Left colon (tissue), 2 donors: ENCODE measurements around the gene UBE2L3. TPM values are rescaled to one million over a fixed set of nuclear protein-coding genes. Genes with fewer than 3 reads are reported as not detected.
"Not testable (repeated sequence)": the region's sequence is repeated elsewhere in the genome, so short reads cannot be mapped to it uniquely, and the experiment has no call there.

Source experiments
- ATAC-seq: fragments of 200-7000 bp; cut with Tn5 transposase; one replicate; pipeline ENCODE4 v1.9.1; 2020; ENCODE audit warnings: mild to moderate bottlenecking, moderate library complexity
- DNase-seq, 2 donors: peaks; one replicate each; pipeline ENCODE4 v3.0.0-alpha.2; 2020
- intact Hi-C, 2 donors: fragments of 100-400 bp; cut with DNase I in 1 of 2; cut with micrococcal nuclease in 1 of 2; formaldehyde crosslinking; loops; one replicate each; pipeline versions ENCODE4 v1.11.2 to v1.14.0; 2022; cut with DNase I, micrococcal nuclease
- total RNA-seq, 2 donors: library from RNA; stranded (reverse); fragmentation: NEBNext Ultra II Directional; extraction: Animal tissue kit (Norgen Biotek cat#: 25700); gene quantifications; one replicate each; pipeline ENCODE4 v1.2.1, GENCODE V29; 2021
- donor health status: DM: no; HTN: no; CAD: no.
- donor health status: DM: yes; HTN: yes; CAD: no.

UBE2L3 gene
- total RNA-seq, 2 donors from 2014 or later = 51.5 to 59.6 TPM

DNA sequence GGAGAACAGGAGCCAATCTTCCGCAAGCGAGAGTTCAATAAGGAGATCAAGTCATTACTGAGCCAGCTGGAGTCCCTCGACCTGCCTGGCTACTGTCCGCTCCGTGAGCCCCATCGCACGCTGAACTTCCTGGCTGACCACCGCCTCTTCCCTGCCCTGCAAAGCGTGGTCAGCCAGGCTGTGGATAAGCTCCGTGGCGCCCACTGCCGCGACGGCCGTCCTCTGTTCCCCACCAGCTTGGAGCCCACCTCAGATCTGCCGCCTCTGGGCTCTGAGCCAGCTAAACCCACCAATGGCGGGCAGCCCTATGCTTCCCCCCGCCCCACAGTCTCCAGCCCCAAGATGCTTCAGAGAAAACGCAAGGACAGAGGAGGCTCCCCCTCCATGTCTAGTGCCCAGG is 67.3 kb downstream of the UBE2L3 start:
- ATAC-seq (no peak), DNase-seq (no peak)
- intact Hi-C loops = no loop called here

DNA sequence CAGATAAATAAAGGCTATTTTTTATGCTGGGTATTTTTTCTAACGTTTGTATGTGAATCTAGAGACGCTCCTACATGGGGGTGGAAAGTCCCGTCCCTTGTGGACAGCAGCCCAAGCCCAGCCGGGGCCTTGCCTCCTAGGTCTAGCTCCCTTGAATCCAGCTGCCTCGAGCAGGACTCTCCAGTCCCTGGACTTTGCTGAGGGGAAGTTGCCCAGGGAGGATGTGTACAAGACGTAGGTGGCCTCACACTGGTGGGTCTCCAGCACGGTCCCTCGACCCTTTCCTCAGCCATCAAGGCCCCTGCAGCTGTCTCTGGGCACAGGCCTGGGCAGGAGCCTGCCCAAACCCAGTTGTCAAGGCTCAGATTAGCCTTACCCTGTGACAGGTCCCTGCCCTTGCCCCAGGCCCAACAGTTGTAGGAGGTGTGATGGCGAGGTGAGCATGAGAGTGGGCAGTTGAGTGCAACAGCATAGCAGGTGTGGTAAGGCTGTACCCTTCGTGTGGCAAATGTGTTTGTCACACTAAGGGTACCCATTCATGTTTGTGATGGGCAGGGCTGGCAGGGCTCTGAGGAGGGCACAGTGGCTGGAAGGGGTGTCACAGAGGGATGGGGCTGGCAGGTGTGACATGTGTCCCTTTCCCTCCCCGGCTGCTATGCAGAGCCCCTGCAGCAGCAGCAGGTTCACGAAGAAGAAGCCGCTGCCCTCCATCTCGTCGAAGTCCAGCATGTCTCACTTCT is 68.4 kb downstream of the UBE2L3 start:
- intact Hi-C loops = no loop called here
- ATAC-seq = no peak
- no peak for DNase-seq

- DNase-seq (no peak), ATAC-seq (no peak)
- intact Hi-C loops = no loop called here
These were observed 69.2 kb downstream of the UBE2L3 start for GRCh38 chr22:21636629-21637218.

DNA sequence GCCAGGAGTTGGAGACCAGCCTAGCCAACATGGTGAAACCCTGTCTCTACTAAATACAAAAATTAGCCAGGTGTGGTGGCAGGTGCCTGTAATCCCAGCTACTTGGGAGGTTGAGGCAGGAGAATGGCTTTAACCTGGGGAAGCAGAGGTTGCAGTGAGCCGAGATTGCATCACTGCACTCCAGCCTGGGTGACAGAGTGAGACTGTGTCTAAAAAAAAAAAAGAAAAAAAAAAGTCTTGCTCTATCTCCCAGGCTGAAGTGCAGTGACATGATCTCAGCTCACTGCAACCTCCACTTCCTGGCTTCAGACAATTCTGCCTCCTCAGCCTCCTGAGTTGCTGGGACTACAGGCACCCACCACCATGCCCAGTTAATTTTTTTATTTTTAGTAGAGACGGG is 69.9 kb downstream of the UBE2L3 start:
- DNase-seq, ATAC-seq, intact Hi-C loops: not testable (repeated sequence)

- ATAC-seq (no peak), DNase-seq (no peak)
- intact Hi-C loops = no loop called here
These were observed 71.8 kb downstream of the UBE2L3 start for GRCh38 chr22:21639359-21639758.

- intact Hi-C loops = no loop called here
- no peak for DNase-seq
- no peak for ATAC-seq
These were observed 73.3 kb downstream of the UBE2L3 start for GRCh38 chr22:21640810-21641209.

- peak; percentile 45 to 53 for DNase-seq
- peak; percentile 38 for ATAC-seq
- intact Hi-C loops = no loop called here
These were observed 73.9 kb downstream of the UBE2L3 start for GRCh38 chr22:21641417-21641788.

- DNase-seq (peak; percentile 98), ATAC-seq (peak; percentile 96)
- intact Hi-C loops = no loop called here
These were observed 74.5 kb downstream of the UBE2L3 start, which contains the start of gene SDF2L1 for GRCh38 chr22:21641789-21642583. Gene SDF2L1, plus strand, starts transcription at chr22:21642302. Its CDS starts 35 bp downstream, at chr22:21642337.

DNA sequence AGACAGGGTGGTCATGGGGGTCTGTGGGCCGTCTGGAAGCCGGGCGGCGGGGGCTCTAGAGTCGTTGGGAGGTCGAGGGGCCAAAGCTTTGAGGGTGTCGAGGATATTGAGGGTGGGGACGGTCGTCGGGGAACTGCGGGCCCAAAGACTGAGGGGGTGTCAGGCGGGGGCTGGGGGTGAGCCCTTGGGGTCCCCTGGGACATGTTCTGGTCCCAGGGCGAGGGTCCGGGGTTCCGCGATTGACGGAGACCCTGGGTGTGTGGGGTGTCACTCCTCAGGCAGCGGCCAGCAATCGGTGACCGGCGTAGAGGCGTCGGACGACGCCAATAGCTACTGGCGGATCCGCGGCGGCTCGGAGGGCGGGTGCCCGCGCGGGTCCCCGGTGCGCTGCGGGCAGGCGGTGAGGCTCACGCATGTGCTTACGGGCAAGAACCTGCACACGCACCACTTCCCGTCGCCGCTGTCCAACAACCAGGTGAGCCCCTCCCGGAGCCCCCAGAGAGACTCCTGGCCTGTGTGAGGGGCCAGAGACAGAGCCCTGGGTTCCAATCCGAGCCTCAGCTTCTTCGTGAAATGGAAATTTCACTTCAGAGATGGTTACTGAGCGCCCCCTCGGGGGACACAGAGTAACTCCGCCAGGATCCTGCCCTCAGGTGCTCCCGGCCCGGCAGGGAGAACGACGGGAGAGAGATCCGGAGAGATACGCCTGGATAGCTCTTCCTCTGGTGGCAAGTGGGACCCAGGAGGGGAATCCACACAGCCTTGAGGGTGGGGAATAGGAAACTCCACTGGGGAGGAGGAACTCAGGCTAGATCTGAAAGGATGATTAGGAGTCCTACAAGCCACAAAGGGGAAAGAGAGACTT is 75.3 kb downstream of the UBE2L3 start:
- intact Hi-C loops = no loop called here
- ATAC-seq (peak; percentile 42), DNase-seq (peak; percentile 49 to 68)

DNA sequence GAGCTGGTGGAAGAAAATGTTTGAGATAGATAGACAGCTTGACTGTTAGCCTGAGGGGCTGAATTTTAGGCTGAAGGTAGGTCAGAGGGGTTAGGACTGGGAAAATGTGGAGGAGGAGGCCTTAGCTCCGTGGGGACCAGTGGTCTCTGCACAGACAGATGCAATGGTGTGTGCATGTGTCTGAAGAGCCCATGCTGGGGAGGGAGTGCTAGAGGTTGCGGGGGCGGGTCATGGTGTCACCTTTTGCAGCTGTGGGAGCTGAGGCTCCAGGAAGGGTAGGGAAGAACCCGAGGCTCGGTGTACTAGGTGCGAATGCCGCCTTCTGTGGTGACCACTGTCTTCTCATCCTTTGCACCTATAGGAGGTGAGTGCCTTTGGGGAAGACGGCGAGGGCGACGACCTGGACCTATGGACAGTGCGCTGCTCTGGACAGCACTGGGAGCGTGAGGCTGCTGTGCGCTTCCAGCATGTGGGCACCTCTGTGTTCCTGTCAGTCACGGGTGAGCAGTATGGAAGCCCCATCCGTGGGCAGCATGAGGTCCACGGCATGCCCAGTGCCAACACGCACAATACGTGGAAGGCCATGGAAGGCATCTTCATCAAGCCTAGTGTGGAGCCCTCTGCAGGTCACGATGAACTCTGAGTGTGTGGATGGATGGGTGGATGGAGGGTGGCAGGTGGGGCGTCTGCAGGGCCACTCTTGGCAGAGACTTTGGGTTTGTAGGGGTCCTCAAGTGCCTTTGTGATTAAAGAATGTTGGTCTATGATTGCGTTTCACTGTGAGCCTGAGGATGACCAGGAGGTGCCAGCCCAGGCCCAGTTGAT is 76.2 kb downstream of the UBE2L3 start:
- no peak for ATAC-seq
- intact Hi-C loops = no loop called here
- DNase-seq = no peak

DNA sequence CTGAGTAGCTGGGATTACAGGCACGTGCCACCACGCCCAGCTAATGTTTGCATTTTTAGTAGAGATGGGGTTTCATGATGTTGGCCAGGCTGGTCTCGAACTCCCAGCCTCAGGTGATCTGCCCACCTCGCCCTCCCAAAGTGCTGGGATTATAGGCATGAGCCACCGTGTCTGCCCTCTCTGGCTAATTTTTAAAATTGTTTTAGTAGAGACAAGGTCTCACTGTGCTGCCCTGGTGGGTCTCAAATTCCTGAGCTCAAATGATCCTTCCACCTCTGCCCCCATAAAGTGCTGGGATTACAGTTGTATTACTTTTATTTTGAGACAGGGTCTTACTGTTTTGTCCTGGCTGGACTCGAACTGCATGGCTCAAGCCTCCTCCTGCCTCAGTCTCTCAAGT is 78.0 kb downstream of the UBE2L3 start:
- intact Hi-C loops, ATAC-seq, DNase-seq: not testable (repeated sequence)

DNA sequence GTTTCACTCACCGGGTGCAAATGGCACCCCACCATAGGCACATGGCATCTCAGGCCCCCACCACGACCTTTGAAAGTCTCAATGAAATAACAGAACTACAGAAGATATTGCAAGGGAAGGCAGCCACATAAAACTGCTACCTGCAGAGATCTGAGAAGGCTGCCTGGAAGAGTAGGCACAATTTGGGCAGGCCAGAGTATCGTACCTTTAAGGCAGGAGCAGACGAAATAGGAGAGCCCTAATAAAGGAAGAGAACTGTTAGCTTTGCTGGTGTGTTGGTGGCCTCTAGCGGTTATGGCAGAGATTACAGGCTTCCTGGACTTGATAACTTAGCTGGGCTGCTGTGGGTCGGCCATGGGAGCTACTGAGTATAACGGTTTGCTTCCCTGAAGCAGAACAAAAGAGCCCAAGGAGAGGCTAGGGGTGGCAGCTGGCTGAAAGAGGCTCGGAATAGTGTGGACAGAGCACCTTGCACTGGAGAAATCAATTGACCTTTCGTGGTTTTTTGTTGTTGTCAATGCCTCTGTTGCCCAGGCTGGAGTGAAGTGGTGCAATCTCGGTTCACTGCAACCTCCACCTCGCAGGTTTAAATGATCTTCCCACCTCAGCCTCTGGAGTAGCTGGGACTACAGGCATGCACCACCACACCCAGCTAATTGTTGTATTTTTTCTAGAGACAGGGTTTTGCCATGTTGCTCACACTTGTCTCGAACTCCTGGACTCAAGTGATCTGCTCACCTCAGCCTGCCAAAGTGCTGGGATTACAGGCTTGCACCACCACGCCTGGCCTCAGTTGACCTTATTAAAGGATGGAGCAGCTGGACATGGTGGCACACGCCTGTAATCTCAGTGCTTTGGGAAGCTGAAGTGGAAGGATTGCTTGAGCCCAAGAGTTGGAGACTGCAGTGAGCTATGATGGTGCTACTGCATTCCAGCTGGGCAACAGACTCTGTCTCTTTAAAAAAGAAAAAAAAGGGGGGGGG is 79.4 kb downstream of the UBE2L3 start:
- DNase-seq (peak; percentile 63 to 84), ATAC-seq (peak; percentile 37)
- intact Hi-C loops = no loop called here

GRCh38 chr22:21650280-21650679 is 82.8 kb downstream of the UBE2L3 start:
- ATAC-seq (no peak), DNase-seq (no peak)
- intact Hi-C loops = no loop called here

DNA sequence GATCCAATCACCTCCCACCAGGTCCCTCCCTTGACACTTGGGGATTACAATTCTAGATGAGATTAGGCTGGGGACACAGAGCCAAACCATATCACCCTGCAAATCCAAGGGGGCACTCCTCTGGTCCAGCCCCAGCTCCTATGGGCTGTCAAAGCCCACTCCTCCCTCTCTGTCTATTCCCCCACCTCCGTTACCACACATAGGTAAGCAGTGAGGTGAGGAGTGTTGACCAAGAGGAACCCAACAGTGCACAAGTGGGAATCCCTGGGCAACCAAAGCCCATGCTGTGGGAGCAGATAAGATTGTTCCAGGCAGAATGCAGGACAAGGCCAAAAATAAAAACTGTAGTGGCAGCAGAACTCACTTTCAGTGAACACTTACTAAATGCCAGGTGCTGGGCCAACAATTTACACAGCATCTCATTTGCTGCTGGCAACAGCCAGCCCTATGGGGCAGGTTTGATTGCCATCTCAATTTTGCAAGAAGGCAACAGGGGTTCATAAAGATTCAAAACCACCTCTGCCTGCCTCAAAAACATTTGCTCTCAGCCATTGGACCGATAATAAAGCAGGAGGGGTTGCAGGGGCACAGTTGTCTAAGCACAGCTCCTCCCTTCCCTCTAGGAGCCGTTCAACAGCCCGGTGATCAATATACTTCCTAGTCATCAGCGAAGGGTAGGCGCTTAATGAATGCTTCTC is 83.5 kb downstream of the UBE2L3 start:
- ATAC-seq (peak; percentile 7), DNase-seq (no peak)
- intact Hi-C loops = no loop called here

GRCh38 chr22:21651521-21652009 is 84.1 kb downstream of the UBE2L3 start:
- no peak for ATAC-seq
- intact Hi-C loops = no loop called here
- DNase-seq = no peak

GRCh38 chr22:21652010-21652546 is 84.6 kb downstream of the UBE2L3 start:
- intact Hi-C loops = no loop called here

More at GRCh38 chr22:21652010-21652546, 84.6 kb downstream of the UBE2L3 start:
- DNase-seq (peak; percentile 85 to 91), ATAC-seq (peak; percentile 94)
